GM23248 (cell line): ENCODE measurements around the gene SLC2A9. TPM values are rescaled to one million over a fixed set of nuclear protein-coding genes. Genes with fewer than 3 reads are reported as not detected.

Experiments used
- DNase-seq: peaks from one replicate; pipeline ENCODE4 v3.0.0-alpha.2; 2015
- H2AFZ ChIP-seq: fragments of 200-600 bp; sonication (generic); 2 replicates; pipeline ENCODE4 v1.6.1; 2016; ENCODE audit warnings: antibody characterized with exemption
- H3F3A ChIP-seq: fragments of 200-600 bp; sonication (generic); 2 replicates; pipeline ENCODE4 v1.6.1; 2016; ENCODE audit warnings: mild to moderate bottlenecking, antibody characterized with exemption, mixed run types; ENCODE audit not compliant: insufficient read depth
- H3K27ac ChIP-seq: fragments of 200-600 bp; sonication (generic); 2 replicates; pipeline ENCODE4 v1.5.1; 2016; ENCODE audit warnings: mild to moderate bottlenecking
- H3K27me3 ChIP-seq: fragments of 200-600 bp; sonication (generic); replicated peaks from 2 replicates; pipeline ENCODE4 v1.6.1; 2016; ENCODE audit warnings: mild to moderate bottlenecking; ENCODE audit not compliant: insufficient read depth
- H3K36me3 ChIP-seq: fragments of 200-600 bp; sonication (generic); 2 replicates; pipeline ENCODE4 v1.6.1; 2016; ENCODE audit warnings: low read depth, mild to moderate bottlenecking
- H3K4me1 ChIP-seq: fragments of 200-600 bp; sonication (generic); 2 replicates; pipeline ENCODE4 v1.6.1; 2016; ENCODE audit warnings: mild to moderate bottlenecking; ENCODE audit not compliant: insufficient read depth
- H3K4me2 ChIP-seq: fragments of 200-600 bp; sonication (generic); one replicate; pipeline ENCODE4 v1.6.1; 2016; ENCODE audit warnings: mild to moderate bottlenecking; ENCODE audit not compliant: unreplicated experiment
- H3K4me3 ChIP-seq: fragments of 200-600 bp; sonication (generic); 2 replicates; pipeline ENCODE4 v1.5.1; 2016; ENCODE audit warnings: mild to moderate bottlenecking
- H3K79me2 ChIP-seq: fragments of 200-600 bp; sonication (generic); 2 replicates; pipeline ENCODE4 v1.6.1; 2016; ENCODE audit warnings: mild to moderate bottlenecking; ENCODE audit not compliant: insufficient read depth
- H3K9ac ChIP-seq: fragments of 200-600 bp; sonication (generic); 2 replicates; pipeline ENCODE4 v1.6.1; 2016; ENCODE audit warnings: mild to moderate bottlenecking
- H3K9me2 ChIP-seq: fragments of 200-600 bp; sonication (generic); 2 replicates; pipeline ENCODE4 v1.6.1; 2016; ENCODE audit warnings: mixed run types, mild to moderate bottlenecking, moderate library complexity; ENCODE audit not compliant: insufficient read depth
- H3K9me3 ChIP-seq: fragments of 200-600 bp; sonication (generic); one replicate; pipeline ENCODE4 v1.6.1; 2017; ENCODE audit warnings: low read depth
- H4K20me1 ChIP-seq: fragments of 200-600 bp; sonication (generic); 2 replicates; pipeline ENCODE4 v1.6.0; 2016; ENCODE audit not compliant: insufficient read depth
- EZH2 ChIP-seq: fragments of 200-600 bp; sonication (generic); IDR thresholded peaks from 2 replicates; pipeline ENCODE4 v1.6.1; 2018; ENCODE audit warnings: antibody characterized with exemption, mild to moderate bottlenecking; ENCODE audit not compliant: insufficient read depth, poor library complexity, severe bottlenecking
- EZH2phosphoT487 ChIP-seq: fragments of 200-600 bp; sonication (generic); IDR thresholded peaks from 2 replicates; pipeline ENCODE4 v1.6.1; 2018; ENCODE audit warnings: antibody characterized with exemption, moderate library complexity, mild to moderate bottlenecking, low read depth; ENCODE audit not compliant: insufficient read depth
- WGBS, 2 experiments: methylation state at CpG; one replicate each; pipeline ENCODE4 v1.1.6; 2015 to 2017; ENCODE audit warnings: low lambda C conversion rate in 2 of 2, low coverage in 1 of 2; ENCODE audit errors: missing lambda C conversion rate in 2 of 2; 5-methylcytosine and 5-hydroxymethylcytosine counted together
- in situ Hi-C: fragments of 300-500 bp; cut with MboI; formaldehyde crosslinking; loops from 2 replicates; pipeline ENCODE4 v1.15.0; 2020
- polyA plus RNA-seq: library from polyadenylated mRNA; unstranded; fragments of >200 nt; fragmentation: Nextera tagmentation; extraction: Ambion mirVana; gene quantifications from 2 replicates; pipeline ENCODE4 v1.2.1, GENCODE V29; 2016
- total RNA-seq: library from RNA; depleted of rRNA; stranded (reverse); fragments of >200 nt; shearing (Covaris generic); gene quantifications from 2 replicates; pipeline ENCODE4 v1.2.3, GENCODE V29; 2014

SLC2A9 gene
- total and polyA plus RNA-seq, 2 experiments from 2014 or later: 2.8 to 3.5 TPM

GRCh38 chr4:10005632-10006031 is 15.7 kb downstream of the SLC2A9 start:
- peaks cover 10% of the 10 kb centered on the region; the same call in 1 of the 2 replicates for H3F3A ChIP-seq

GRCh38 chr4:10003666-10004065 is 17.6 kb downstream of the SLC2A9 start:
- H4K20me1 ChIP-seq: no peaks in the 10 kb centered on the region
- no peaks in the 10 kb centered on the region for H3K9me3 ChIP-seq
- H3K4me3 ChIP-seq: no peak overlapping the region
- no peak for DNase-seq
- in situ Hi-C loops: no loop called here
- H3K27me3 ChIP-seq: no peaks in the 10 kb centered on the region
- no peak overlapping the region for H3K4me2 ChIP-seq
- no peak overlapping the region for H2AFZ ChIP-seq
- H3K4me1 ChIP-seq: peaks cover 23% of the 10 kb centered on the region
- 82 to 84% methylated on average over 2 of the region's 2 CpGs for WGBS, 2 experiments
- no peak overlapping the region for H3K27ac ChIP-seq
- TF ChIP-seq EZH2 (no peak), EZH2phosphoT487 (no peak)
- peaks cover 10% of the 10 kb centered on the region; the same call in 1 of the 2 replicates for H3F3A ChIP-seq
- no peak overlapping the region for H3K9ac ChIP-seq
- H3K79me2 ChIP-seq: no peaks in the 10 kb centered on the region
- H3K36me3 ChIP-seq: no peaks in the 10 kb centered on the region
- H3K9me2 ChIP-seq: no peaks in the 10 kb centered on the region

More at GRCh38 chr4:10005632-10006031, 15.7 kb downstream of the SLC2A9 start:
- no peaks in the 10 kb centered on the region for H3K36me3 ChIP-seq
- peak overlapping the region; percentile 25 for H3K4me2 ChIP-seq
- H3K9me2 ChIP-seq: no peaks in the 10 kb centered on the region
- 61 to 65% methylated on average over 4 of the region's 4 CpGs for WGBS, 2 experiments
- H2AFZ ChIP-seq: no peak overlapping the region
- H3K79me2 ChIP-seq: no peaks in the 10 kb centered on the region
- DNase-seq: no peak
- no peaks in the 10 kb centered on the region for H4K20me1 ChIP-seq
- H3K9me3 ChIP-seq: no peaks in the 10 kb centered on the region
- H3K4me1 ChIP-seq: peaks cover 23% of the 10 kb centered on the region
- TF ChIP-seq EZH2: no peak
- TF ChIP-seq EZH2phosphoT487: no peak
- no peaks in the 10 kb centered on the region for H3K27me3 ChIP-seq
- H3K4me3 ChIP-seq: no peak overlapping the region
- in situ Hi-C loops: no loop called here
- H3K9ac ChIP-seq: no peak overlapping the region
- H3K27ac ChIP-seq: no peak overlapping the region

GRCh38 chr4:10002278-10002677 is 19.0 kb downstream of the SLC2A9 start:
- Histone ChIP-seq H3K9me3 (no peaks in the 10 kb centered on the region), H2AFZ (no peak overlapping the region), H3K79me2 (no peaks in the 10 kb centered on the region), H3K4me1 (peaks cover 18% of the 10 kb centered on the region), H4K20me1 (no peaks in the 10 kb centered on the region), H3K4me3 (no peak overlapping the region), H3K36me3 (no peaks in the 10 kb centered on the region), H3K4me2 (no peak overlapping the region), H3F3A (peaks cover 10% of the 10 kb centered on the region; the same call in 1 of the 2 replicates), H3K27me3 (no peaks in the 10 kb centered on the region), H3K27ac (no peak overlapping the region), H3K9me2 (no peaks in the 10 kb centered on the region), H3K9ac (no peak overlapping the region)
- WGBS, 2 experiments: 83 to 87% methylated on average over 2 of the region's 2 CpGs
- TF ChIP-seq EZH2phosphoT487: no peak
- TF ChIP-seq EZH2: no peak
- no peak for DNase-seq
- in situ Hi-C loops: no loop called here

- no peak for DNase-seq
- no peak overlapping the region for H3K4me2 ChIP-seq
- H2AFZ ChIP-seq: no peak overlapping the region
- H3K36me3 ChIP-seq: no peaks in the 10 kb centered on the region
- H3K79me2 ChIP-seq: no peaks in the 10 kb centered on the region
- H3K9ac ChIP-seq: no peak overlapping the region
- TF ChIP-seq EZH2phosphoT487 (no peak), EZH2 (no peak)
- H3K27me3 ChIP-seq: no peaks in the 10 kb centered on the region
- H3K27ac ChIP-seq: no peak overlapping the region
- 91 to 92% methylated on average over 4 of the region's 4 CpGs for WGBS, 2 experiments
- peaks cover 13% of the 10 kb centered on the region for H3K4me1 ChIP-seq
- no peaks in the 10 kb centered on the region for H4K20me1 ChIP-seq
- no peaks in the 10 kb centered on the region for H3K9me2 ChIP-seq
- in situ Hi-C loops: no loop called here
- no peaks in the 10 kb centered on the region for H3K9me3 ChIP-seq
- peaks cover 8% of the 10 kb centered on the region; the same call in 1 of the 2 replicates for H3F3A ChIP-seq
- no peak overlapping the region for H3K4me3 ChIP-seq
Observed at GRCh38 chr4:10001757-10002156, 19.5 kb downstream of the SLC2A9 start.
